ENCODE results near the gene TRIM59. TPM values are rescaled to one million over a fixed set of nuclear protein-coding genes. Genes with fewer than 3 reads are reported as not detected.

The TRIM59 gene
- total and polyA plus RNA-seq, 9 of the 15 experiments (the other 6 are each of a cell fraction or from before 2014, with no cell fraction given) = 16.8 to 101 (median 34.8) TPM

DNA sequence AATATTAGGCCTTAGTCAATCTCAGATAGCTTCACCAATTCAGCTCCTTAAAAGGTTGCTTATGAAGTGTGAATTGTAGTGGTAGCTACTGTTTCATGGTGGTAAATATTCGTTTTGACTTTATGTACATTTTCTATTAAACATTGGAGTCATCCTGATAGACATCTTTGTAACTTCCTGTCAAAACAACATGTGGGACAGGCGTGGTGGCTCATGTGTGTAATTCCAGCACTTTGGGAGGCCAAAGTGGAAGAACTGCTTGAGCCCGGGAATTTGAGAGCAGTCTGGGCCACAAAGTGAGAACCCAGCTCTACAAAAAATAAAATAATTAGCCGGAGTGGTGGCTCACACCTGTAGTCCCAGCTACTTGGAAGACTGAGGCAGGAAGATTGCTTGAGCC is 2.0 kb upstream of the TRIM59 start (continued):
- TF ChIP-seq, protein P1, sequence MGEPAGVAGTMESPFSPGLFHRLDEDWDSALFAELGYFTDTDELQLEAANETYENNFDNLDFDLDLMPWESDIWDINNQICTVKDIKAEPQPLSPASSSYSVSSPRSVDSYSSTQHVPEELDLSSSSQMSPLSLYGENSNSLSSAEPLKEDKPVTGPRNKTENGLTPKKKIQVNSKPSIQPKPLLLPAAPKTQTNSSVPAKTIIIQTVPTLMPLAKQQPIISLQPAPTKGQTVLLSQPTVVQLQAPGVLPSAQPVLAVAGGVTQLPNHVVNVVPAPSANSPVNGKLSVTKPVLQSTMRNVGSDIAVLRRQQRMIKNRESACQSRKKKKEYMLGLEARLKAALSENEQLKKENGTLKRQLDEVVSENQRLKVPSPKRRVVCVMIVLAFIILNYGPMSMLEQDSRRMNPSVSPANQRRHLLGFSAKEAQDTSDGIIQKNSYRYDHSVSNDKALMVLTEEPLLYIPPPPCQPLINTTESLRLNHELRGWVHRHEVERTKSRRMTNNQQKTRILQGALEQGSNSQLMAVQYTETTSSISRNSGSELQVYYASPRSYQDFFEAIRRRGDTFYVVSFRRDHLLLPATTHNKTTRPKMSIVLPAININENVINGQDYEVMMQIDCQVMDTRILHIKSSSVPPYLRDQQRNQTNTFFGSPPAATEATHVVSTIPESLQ (CRISPR knock-in tag; IDR thresholded peaks at IDR 0.05) = no peak
- TF ChIP-seq MAZ (CRISPR knock-in tag; conservative IDR thresholded peaks at IDR 0.05 in 1 of 2, IDR thresholded peaks at IDR 0.05 in 1 of 2) (no peak), KAT7 (CRISPR knock-in tag; IDR thresholded peaks at IDR 0.05; ENCODE audit: borderline replicate concordance) (no peak), MTA3 (IDR thresholded peaks at IDR 0.05; ENCODE audit: borderline replicate concordance) (no peak), ZNF263 (CRISPR knock-in tag; IDR thresholded peaks at IDR 0.05; ENCODE audit: borderline replicate concordance) (no peak), SRSF3 (IDR thresholded peaks at IDR 0.05; ENCODE audit: insufficient read depth, low read length) (no peak), BRD4 (IDR thresholded peaks at IDR 0.05) (no peak), GABPB2 (CRISPR knock-in tag; conservative IDR thresholded peaks at IDR 0.05) (no peak), CHCHD3 (CRISPR knock-in tag; IDR thresholded peaks at IDR 0.05) (no peak), EP300 (IDR thresholded peaks at IDR 0.05; ENCODE audit: low read length) (peak; percentile 49; the same call in 1 of the 2 replicates), SREBF2 (CRISPR knock-in tag; IDR thresholded peaks at IDR 0.05) (no peak), KLF13 (tag; IDR thresholded peaks at IDR 0.05; ENCODE audit: borderline replicate concordance, low read depth) (no peak), CREM (IDR thresholded peaks at IDR 0.05; ENCODE audit: low read depth) (no peak), NCOR1 (IDR thresholded peaks at IDR 0.05) (no peak), MEIS2 (IDR thresholded peaks at IDR 0.05; ENCODE audit: partially characterized antibody) (no peak), ELF4 (CRISPR knock-in tag; IDR thresholded peaks at IDR 0.05) (no peak), EGR1 (conservative IDR thresholded peaks at IDR 0.05) (no peak), SMAD3 (CRISPR knock-in tag; conservative IDR thresholded peaks at IDR 0.05) (no peak), HNRNPL (IDR thresholded peaks at IDR 0.05; ENCODE audit: low read depth, low read length) (no peak)
- TF ChIP-seq, protein P2, sequence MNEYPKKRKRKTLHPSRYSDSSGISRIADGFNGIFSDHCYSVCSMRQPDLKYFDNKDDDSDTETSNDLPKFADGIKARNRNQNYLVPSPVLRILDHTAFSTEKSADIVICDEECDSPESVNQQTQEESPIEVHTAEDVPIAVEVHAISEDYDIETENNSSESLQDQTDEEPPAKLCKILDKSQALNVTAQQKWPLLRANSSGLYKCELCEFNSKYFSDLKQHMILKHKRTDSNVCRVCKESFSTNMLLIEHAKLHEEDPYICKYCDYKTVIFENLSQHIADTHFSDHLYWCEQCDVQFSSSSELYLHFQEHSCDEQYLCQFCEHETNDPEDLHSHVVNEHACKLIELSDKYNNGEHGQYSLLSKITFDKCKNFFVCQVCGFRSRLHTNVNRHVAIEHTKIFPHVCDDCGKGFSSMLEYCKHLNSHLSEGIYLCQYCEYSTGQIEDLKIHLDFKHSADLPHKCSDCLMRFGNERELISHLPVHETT (CRISPR knock-in tag; conservative IDR thresholded peaks at IDR 0.05 in 1 of 2, IDR thresholded peaks at IDR 0.05 in 1 of 2) = peak in 1 of 2 experiments; percentile 34; a peak in 1 of 4 replicates
- TF ChIP-seq, protein P3, sequence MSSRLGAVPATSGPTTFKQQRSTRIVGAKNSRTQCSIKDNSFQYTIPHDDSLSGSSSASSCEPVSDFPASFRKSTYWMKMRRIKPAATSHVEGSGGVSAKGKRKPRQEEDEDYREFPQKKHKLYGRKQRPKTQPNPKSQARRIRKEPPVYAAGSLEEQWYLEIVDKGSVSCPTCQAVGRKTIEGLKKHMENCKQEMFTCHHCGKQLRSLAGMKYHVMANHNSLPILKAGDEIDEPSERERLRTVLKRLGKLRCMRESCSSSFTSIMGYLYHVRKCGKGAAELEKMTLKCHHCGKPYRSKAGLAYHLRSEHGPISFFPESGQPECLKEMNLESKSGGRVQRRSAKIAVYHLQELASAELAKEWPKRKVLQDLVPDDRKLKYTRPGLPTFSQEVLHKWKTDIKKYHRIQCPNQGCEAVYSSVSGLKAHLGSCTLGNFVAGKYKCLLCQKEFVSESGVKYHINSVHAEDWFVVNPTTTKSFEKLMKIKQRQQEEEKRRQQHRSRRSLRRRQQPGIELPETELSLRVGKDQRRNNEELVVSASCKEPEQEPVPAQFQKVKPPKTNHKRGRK (tag; IDR thresholded peaks at IDR 0.05) = no peak
- TF ChIP-seq, protein P4, sequence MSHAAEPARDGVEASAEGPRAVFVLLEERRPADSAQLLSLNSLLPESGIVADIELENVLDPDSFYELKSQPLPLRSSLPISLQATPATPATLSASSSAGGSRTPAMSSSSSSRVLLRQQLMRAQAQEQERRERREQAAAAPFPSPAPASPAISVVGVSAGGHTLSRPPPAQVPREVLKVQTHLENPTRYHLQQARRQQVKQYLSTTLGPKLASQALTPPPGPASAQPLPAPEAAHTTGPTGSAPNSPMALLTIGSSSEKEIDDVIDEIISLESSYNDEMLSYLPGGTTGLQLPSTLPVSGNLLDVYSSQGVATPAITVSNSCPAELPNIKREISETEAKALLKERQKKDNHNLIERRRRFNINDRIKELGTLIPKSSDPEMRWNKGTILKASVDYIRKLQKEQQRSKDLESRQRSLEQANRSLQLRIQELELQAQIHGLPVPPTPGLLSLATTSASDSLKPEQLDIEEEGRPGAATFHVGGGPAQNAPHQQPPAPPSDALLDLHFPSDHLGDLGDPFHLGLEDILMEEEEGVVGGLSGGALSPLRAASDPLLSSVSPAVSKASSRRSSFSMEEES (CRISPR knock-in tag; IDR thresholded peaks at IDR 0.05) = no peak
